Small intestine (tissue), 7 donors: ENCODE measurements around the gene NOC4L. TPM values are rescaled to one million over a fixed set of nuclear protein-coding genes. Genes with fewer than 3 reads are reported as not detected.

Experiments
- DNase-seq, 2 donors: peaks; one replicate each; pipeline versions ENCODE4 v3.0.0 to v3.0.0-alpha.2; 2013
- FAIRE-seq: peaks from 2 replicates; lab custom pipeline; 2012; peaks lifted over from hg19 to GRCh38; lab: Jason Lieb, UNC
- H3K27ac ChIP-seq, 3 donors: one replicate each; pipeline ENCODE4 v1.5.1; 2013; ENCODE audit warnings: low read length in 2 of 3, mild to moderate bottlenecking in 2 of 3, control low read depth in 1 of 3, inconsistent platforms in 1 of 3, low read depth in 1 of 3, moderate library complexity in 1 of 3
- H3K27me3 ChIP-seq, 3 donors: one replicate each; pipeline ENCODE4 v1.6.1; 2013; ENCODE audit warnings: low read length in 3 of 3, inconsistent platforms in 1 of 3; ENCODE audit not compliant: control insufficient read depth in 3 of 3, insufficient read depth in 3 of 3
- H3K36me3 ChIP-seq, 3 donors: one replicate each; pipeline ENCODE4 v1.6.1; 2013; ENCODE audit warnings: low read length in 3 of 3, inconsistent platforms in 1 of 3, low read depth in 1 of 3, mild to moderate bottlenecking in 1 of 3, moderate library complexity in 1 of 3; ENCODE audit not compliant: control insufficient read depth in 3 of 3, insufficient read depth in 2 of 3
- H3K4me1 ChIP-seq, 3 donors: one replicate each; pipeline ENCODE4 v1.6.1; 2013; ENCODE audit warnings: low read length in 2 of 3, inconsistent platforms in 1 of 3, low read depth in 1 of 3, mild to moderate bottlenecking in 1 of 3, moderate library complexity in 1 of 3; ENCODE audit not compliant: control insufficient read depth in 3 of 3, insufficient read depth in 2 of 3
- H3K4me3 ChIP-seq, 3 donors: one replicate each; pipeline ENCODE4 v1.5.1; 2013; ENCODE audit warnings: low read length in 3 of 3, control low read depth in 1 of 3, inconsistent platforms in 1 of 3, low read depth in 1 of 3, mild to moderate bottlenecking in 1 of 3, moderate library complexity in 1 of 3
- H3K9me3 ChIP-seq, 2 donors: one replicate each; pipeline ENCODE4 v1.6.1; 2013; ENCODE audit warnings: low read depth in 1 of 2, low read length in 1 of 2; ENCODE audit not compliant: control insufficient read depth in 2 of 2, insufficient read depth in 1 of 2
- WGBS, 3 donors: extraction: QIAGEN DNeasy Blood & Tissue Kit; methylation state at CpG; one replicate each; pipeline ENCODE4 v1.1.7; 2013; 5-methylcytosine and 5-hydroxymethylcytosine counted together
- polyA plus RNA-seq, 4 donors: library from polyadenylated mRNA; stranded (reverse) in 3 of 4; unstranded in 1 of 4; fragments of 200-250 nt in 3 of 4; fragments of 120-200 nt in 1 of 4; gene quantifications; one replicate each; pipeline versions ENCODE4 v1.2.1 to v1.2.3, GENCODE V29; 2013
- donor health status: healthy with polysubstance abuse.
- donor health status: control.
- donor health status: control.
- donor health status: Bipolar disorder and iron deficiency.
- donor health status: healthy.

NOC4L gene
- polyA plus RNA-seq, 4 donors, result 13.2 to 32.4 (median 27.5) TPM

DNA sequence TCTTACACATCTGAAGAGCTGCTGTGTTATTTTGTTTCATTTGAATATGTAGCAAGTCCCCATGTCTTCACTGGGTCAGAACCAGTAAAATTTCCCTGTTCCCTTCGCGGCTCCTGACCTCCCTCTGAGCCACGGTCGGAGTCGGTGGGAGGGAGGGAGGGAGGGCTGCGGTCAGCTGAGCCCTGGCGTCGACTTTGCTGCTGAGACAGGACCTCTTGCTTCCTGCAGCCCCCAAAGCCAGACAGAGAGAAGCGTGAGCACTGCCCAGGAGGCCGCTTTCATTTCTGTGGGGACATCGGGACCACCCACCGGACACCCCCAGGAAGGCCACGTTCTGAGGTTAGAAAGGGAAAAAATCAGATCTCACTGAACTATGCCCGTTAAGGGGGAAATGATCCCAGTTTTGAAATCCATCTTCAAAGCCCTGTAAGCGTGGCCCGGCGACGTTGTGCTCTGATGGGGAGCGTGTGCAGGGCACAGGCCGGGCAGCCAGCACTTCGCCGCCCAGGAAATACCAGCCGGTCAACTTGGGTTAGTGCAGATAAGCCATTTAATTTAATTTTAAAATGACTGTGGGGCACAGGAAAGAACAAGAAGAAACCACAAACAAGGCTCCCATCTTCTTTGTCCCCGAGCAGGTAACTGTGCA is 42.1 kb downstream of the NOC4L start:
- Histone ChIP-seq H3K27me3 (peaks cover 0 to 53% (median 0%) of the 10 kb centered on the region in 3 donors), H3K27ac (peak overlapping the region in 1 of 3 donors; percentile 59), H3K4me3 (no peak overlapping the region), H3K36me3 (no peaks in the 10 kb centered on the region), H3K9me3 (peaks cover 0 to 8% of the 10 kb centered on the region in 2 donors), H3K4me1 (peaks cover 4 to 14% (median 4%) of the 10 kb centered on the region in 3 donors)
- DNase-seq (no peak), FAIRE-seq (no peak)
- WGBS, 3 donors, result 44 to 54% (median 45%) methylated on average over 24 of the region's 24 CpGs

DNA sequence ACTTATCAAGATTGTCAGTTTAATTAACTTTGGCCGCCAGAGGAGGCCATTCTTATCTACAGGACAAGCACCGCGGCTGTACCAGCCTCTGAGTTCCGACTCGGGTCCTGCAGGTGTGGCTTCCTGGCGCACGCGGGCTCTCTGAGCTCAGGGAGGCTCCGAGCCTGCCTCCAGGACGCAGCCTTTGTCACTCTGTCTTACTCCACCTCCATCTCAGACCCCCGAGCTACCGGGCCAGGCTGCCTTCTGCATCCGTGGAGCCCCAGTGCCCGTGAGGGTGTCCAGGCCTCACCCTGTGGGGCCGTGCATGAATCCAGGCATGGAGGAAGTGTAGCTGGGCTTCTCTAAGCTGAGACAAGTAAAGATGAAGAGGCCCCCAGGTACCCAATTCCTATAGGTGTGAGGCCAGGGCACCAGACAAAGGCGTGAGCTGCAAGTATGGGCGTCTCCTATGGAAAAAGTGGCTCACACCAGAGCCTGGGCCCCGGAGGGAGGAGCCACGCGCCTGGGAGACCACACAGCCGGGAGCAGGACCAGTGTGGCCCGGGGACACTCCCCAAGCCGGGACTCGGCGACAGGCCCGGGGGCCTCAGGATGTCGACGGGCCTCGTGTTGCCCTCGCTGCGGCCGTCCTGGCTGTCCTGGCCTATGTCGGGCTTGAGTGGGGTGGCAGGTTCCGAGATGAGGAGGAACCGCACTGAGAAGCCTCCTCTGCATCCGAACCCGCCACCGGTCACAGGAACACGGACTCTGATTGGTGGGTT is 42.8 kb downstream of the NOC4L start:
- Histone ChIP-seq H3K9me3 (peaks cover 0 to 8% of the 10 kb centered on the region in 2 donors), H3K27me3 (peaks cover 0 to 59% (median 0%) of the 10 kb centered on the region in 3 donors), H3K4me1 (peaks cover 4 to 14% (median 4%) of the 10 kb centered on the region in 3 donors), H3K27ac (no peak overlapping the region), H3K36me3 (no peaks in the 10 kb centered on the region), H3K4me3 (no peak overlapping the region)
- FAIRE-seq (no peak), DNase-seq (peak in 1 of 2 donors; percentile 27)
- WGBS, 3 donors, result 63 to 71% (median 67%) methylated on average over 39 of the region's 39 CpGs

DNA sequence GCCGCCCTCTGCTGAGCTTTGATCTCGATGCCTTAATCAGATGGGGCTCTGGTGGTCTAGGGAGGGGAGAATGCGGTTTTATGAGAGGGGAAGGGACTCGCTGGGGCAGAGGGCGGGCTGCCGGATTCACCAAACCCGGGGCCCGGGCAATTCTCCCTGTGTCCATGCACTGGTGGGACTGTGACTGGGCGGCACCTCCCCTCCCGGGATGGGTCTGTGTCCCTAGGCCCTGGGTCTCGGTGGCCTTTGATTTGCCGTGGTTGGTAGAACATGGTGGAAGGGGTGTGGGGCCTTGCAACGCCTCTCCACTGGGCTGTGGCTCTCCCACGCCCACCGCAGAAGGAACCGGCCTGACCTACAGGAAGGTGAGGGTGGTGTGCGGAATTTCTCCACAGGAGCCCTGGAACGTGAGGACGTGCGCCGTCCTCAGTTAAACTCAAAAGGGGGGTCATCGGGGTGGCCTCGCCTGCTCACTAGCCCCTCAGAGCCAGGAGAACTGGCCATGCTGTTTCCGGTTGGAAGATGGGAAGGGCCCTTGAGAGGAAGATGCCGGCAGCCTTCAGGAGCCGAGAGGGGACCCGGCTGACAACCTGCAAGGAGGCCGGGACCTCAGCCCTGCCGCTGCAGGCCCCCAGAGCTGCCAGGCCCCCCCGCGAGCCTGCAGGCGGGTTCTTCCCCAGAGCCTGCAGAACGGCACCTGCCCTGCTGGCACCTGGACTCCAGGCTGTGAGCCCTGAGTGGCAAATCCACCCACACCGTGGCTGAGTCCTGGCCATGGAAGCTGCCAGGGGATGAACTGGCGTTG is 43.6 kb downstream of the NOC4L start:
- no peaks in the 10 kb centered on the region for H3K36me3 ChIP-seq
- WGBS, 3 donors, result 83 to 91% (median 90%) methylated on average over 34 to 35 of the region's 35 CpGs
- DNase-seq (no peak), FAIRE-seq (no peak)
- H3K27me3 ChIP-seq, result peaks cover 0 to 59% (median 0%) of the 10 kb centered on the region in 3 donors
- no peak overlapping the region for H3K4me3 ChIP-seq
- H3K9me3 ChIP-seq, result peaks cover 0 to 6% of the 10 kb centered on the region in 2 donors
- H3K4me1 ChIP-seq, result peaks cover 4 to 14% (median 4%) of the 10 kb centered on the region in 3 donors
- H3K27ac ChIP-seq, result no peak overlapping the region

DNA sequence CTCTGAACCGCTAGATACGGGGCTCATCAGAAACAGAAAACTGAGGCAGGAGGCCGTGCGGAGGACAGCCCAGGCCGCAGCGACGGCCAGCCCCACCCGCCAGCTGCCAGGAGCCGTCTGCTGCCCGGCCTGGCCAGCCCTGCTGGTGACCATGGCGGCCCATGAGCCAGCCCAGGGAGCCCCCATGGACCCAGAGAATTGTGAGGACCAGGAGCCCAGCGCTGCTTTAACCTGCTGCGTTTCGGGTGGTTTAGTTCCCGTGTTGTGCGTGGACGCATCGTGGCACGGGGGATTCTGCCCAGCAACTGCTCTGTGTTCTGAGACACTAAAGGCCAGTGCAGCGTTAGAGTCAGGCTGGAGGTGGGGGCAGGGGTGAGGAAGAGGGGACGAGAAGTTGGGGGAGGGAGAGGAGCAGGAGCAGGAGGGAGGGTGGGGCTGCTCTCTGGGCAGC is 44.2 kb downstream of the NOC4L start:
- H3K4me3 ChIP-seq, result peak overlapping the region in 1 of 3 donors; percentile 31
- no peak overlapping the region for H3K27ac ChIP-seq
- FAIRE-seq (no peak), DNase-seq (no peak)
- peaks cover 0 to 58% (median 0%) of the 10 kb centered on the region in 3 donors for H3K27me3 ChIP-seq
- peaks cover 0 to 11% of the 10 kb centered on the region in 2 donors for H3K9me3 ChIP-seq
- 71 to 88% (median 84%) methylated on average over 20 to 21 of the region's 21 CpGs for WGBS, 3 donors
- peaks cover 4 to 14% (median 4%) of the 10 kb centered on the region in 3 donors for H3K4me1 ChIP-seq
- no peaks in the 10 kb centered on the region for H3K36me3 ChIP-seq

DNA sequence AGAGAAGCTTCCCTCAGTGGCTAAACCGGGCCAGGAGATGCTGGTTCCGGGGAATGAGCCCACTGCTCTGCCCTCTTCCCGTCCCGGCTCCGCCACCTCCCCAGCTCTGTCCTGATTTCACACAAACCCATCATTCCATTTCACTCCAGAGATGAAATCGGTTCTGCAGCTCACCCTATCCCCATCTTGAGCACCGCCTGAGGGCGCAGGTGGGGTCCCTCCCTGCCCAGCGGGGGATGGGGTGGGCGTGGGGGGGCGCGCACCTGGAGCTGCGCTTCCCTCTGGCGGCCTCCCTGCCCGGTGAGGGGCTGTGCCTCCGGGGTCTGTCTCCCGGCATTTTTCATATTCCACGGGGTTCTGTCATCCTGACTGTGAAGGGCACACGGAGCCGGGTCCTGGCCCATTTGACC is 44.7 kb downstream of the NOC4L start:
- H3K4me1 ChIP-seq, result peaks cover 4 to 14% (median 4%) of the 10 kb centered on the region in 3 donors
- H3K27me3 ChIP-seq, result peaks cover 0 to 61% (median 0%) of the 10 kb centered on the region in 3 donors
- H3K9me3 ChIP-seq, result peaks cover 0 to 15% of the 10 kb centered on the region in 2 donors
- 12 to 20% (median 17%) methylated on average over 19 to 20 of the region's 20 CpGs for WGBS, 3 donors
- DNase-seq (no peak), FAIRE-seq (no peak)
- no peaks in the 10 kb centered on the region for H3K36me3 ChIP-seq
- peak overlapping the region in 2 of 3 donors; percentile 62 to 90 for H3K27ac ChIP-seq
- H3K4me3 ChIP-seq, result peak overlapping the region; percentile 31 to 55 (median 41)

DNA sequence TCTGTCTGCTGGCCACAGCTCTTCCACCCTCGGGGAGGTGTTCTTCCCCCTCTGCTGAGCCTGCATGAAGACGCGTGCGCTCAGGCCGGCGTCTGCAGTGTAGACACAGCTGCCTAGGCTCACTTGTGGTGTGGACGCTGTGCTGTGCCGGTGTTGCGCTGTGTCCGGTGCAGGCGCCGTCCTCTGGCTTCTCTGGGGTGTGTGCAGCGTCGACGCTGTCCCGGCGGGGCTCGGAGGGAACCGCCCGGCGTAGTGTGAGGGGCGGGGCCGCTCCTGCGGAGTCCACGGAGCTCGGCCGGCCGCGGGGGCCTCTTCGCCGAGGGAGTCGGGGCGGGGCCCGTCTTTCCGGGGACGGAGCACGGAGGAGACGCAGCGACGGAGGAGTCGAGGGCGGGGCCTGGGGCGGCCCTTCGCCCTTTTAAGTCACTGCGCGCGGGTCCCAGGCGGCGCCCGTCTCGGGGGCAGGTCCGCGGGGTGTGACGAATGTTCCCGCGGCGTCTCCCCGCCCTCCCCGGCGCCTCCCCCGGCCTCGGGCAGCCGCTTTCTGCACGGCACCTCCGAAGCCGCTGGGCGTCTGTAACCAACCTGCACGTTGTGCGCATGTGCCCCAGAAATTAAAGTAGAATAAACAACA is 45.2 kb downstream of the NOC4L start:
- Histone ChIP-seq H3K9me3 (peaks cover 0 to 21% of the 10 kb centered on the region in 2 donors), H3K27ac (peak overlapping the region in 2 of 3 donors; percentile 68 to 90), H3K4me1 (peaks cover 4 to 14% (median 4%) of the 10 kb centered on the region in 3 donors), H3K36me3 (no peaks in the 10 kb centered on the region), H3K27me3 (peaks cover 0 to 63% (median 3%) of the 10 kb centered on the region in 3 donors), H3K4me3 (peak overlapping the region; percentile 34 to 55 (median 41))
- FAIRE-seq (no peak), DNase-seq (peak; percentile 93 to 96)
- WGBS, 3 donors, result 0 to 1% (median 0%) methylated on average over 17 to 69 of the region's 69 CpGs

DNA sequence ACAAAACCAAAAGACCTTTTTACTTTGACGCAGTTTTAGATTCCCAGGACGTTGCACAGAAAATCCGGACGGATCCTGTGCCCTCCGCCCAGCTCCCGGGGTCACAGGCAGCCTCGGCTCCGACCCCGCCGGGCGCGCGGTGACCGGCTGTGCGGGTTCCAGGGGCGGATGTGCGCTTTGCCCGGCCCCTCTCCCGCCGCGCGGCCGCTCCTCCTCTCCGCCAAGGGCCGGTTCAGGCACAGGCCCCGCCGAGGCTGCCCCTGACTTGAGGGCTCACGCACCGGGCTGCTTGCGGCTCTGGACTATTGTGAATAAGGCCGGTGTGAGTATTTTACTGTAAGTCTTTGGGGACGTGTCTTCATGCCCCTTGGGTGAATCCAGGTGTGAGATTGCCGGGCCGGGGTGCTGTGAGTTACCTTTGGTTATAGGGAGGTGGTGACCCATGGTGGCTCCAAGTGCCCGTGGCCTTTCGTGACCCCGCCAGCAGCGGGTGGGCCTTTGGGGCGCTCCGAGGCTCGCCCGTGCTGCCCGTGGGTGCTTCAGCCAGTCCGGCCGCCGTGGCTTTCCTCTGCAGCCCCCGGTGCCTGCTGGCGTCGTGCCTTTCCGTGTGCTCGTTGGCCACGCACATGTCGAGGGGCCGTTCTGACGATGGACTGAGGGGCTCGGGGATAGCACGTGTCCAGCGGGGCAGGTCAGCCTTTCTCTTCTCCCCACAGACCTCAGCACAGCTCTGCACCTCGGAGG is 45.9 kb downstream of the NOC4L start:
- H3K36me3 ChIP-seq, result no peaks in the 10 kb centered on the region
- H3K9me3 ChIP-seq, result peaks cover 0 to 23% of the 10 kb centered on the region in 2 donors
- peak overlapping the region; percentile 34 to 55 (median 41) for H3K4me3 ChIP-seq
- DNase-seq (no peak), FAIRE-seq (no peak)
- WGBS, 3 donors, result 34 to 37% (median 35%) methylated on average over 57 to 59 of the region's 59 CpGs
- peak overlapping the region in 2 of 3 donors; percentile 68 to 71 for H3K27ac ChIP-seq
- peaks cover 0 to 60% (median 4%) of the 10 kb centered on the region in 3 donors for H3K27me3 ChIP-seq
- peaks cover 4 to 14% (median 4%) of the 10 kb centered on the region in 3 donors for H3K4me1 ChIP-seq
